Fibroblast of skin of left biceps (primary cell): ENCODE results near the gene LRRC14B.

Source experiments
- DNase-seq, 2 experiments: peaks; one replicate each; pipeline ENCODE4 v3.0.0-alpha.2; 2013; ENCODE audit warnings: low read depth in 2 of 2

LRRC14B gene

DNA sequence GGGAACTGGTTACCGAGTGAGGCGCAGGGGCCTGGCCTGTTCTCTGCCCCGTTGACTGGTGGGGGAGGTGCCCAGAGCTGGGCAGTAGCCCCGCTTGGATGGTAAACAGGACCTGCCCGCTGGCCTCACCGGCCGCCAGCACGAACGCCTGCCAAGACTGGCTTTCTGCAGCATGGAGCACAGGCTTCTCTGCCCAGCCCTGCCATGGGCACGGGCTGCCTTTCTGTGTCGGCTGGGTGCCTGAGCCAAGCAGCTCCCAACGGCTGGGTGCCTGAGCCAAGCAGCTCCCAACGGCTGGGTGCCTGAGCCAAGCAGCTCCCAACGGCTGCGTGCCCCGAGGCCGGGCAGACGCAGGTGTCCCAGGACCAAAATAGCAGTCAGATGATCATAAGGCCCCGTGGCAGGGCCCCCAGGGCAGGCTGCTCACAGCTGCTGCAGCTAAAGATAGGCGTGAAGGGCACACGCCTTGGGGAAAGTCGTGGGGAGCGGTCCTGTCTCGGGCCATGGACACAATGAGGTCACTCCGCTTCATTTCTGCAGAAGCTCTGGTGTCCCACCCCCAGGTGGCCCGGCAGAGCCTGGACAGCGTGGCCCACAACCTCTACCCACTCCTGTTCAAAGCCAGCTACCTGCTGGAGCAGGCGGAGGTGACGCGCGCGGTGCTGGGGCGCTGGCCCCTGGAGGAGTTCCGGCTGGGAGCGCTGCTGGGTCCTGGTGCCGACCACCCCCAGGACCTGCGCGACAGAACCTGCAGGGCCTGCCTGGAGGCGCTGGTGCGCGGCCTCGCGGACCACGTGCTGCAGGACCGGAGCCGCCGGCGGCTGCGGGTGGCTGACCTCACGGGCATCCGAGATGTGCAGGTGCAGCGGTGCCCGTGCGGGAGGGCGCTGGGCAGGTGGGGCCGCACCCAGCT is at the start of gene LRRC14B:
Gene LRRC14B, plus strand, starts transcription at position 460 of the 913 bp plus-strand sequence. Its CDS starts 44 bp downstream, at position 504.
- no peak for DNase-seq

DNA sequence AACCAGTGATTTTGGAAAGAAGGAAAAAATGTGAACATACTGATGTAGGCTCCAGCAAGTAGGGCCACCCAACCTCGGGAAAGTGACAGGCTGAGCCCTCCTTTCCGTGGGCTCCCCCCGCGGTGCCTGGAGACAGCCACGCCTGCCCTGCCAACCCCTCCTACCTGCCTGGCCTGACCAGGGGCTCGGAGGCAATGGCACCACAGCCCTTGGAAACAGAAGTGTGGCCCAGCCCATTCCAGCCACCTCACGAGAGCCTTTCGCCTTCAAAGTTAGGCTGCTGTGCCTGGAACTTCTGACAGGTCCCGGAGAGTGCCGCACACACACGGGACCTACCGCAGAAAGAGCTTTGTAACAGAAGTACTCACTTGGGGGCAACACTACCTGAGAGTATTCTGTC is 49.5 kb upstream of the LRRC14B start:
- no peak for DNase-seq

- no peak for DNase-seq
These were observed 49.0 kb upstream of the LRRC14B start for GRCh38 chr5:142246-142810.

DNA sequence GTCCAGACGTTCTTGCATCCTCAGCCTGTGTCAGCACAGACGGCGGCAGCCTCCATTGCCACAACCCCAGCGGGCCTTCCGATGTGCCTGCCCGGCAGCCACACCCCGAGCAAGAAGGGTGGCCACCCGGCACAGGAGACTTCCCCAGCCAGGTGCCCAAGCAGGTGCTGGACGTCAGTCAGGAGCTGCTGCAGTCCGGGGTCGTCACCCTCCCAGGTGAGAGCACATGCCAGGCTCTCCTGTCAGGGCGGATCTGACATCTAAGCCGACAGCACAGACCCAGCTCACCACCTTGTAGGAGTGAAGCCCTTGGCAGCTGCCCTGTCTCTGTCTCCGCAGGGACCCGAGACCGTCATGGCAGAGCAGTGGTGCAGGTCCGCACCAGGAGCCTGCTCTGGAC is 48.3 kb upstream of the LRRC14B start:
- DNase-seq = no peak

GRCh38 chr5:144941-145340 is 46.4 kb upstream of the LRRC14B start:
- no peak for DNase-seq

GRCh38 chr5:145585-146323 is 45.5 kb upstream of the LRRC14B start:
- no peak for DNase-seq

DNA sequence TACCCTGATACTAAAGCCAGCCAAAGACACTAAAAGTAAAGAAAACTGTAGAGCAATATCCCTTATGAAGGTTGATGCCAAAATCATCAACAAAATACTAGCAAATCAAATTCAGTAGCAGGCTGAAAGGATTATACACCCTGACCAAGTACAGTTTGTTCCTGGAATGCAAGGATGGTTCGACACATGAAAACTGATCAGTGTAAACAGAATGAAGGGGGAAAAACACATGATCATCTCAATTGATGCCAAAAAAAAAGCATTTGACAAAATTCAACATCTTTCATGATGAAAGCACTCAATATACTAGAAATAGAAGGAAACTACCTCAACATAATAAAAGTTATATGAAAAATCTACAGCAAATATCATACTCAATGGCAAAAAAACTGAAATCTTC is 43.5 kb upstream of the LRRC14B start:
- DNase-seq = no peak

- peak in 1 of 2 experiments; percentile 17 for DNase-seq
These were observed 41.4 kb upstream of the LRRC14B start for GRCh38 chr5:149745-150485.

GRCh38 chr5:150746-151145 is 40.5 kb upstream of the LRRC14B start:
- no peak for DNase-seq

DNA sequence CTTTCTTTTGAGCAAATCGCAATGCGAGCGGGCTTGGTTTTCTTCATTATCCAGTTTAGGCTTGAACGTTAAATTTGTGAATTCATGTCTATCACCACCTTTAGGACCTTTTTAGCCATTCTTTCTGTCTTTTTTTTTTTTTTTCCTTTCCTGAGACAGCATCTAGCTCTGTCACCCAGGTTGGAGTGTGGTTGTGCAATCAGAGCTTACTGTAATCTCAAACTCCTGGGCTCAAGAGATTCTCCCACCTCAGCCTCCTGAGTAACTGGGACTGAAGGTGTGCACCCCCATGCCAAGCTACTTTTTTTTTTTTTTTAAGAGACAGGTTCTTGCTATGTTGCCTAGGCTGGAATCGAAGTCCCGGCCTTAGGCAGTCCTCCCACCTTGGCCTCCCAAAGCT is 39.2 kb upstream of the LRRC14B start:
- no peak for DNase-seq

DNA sequence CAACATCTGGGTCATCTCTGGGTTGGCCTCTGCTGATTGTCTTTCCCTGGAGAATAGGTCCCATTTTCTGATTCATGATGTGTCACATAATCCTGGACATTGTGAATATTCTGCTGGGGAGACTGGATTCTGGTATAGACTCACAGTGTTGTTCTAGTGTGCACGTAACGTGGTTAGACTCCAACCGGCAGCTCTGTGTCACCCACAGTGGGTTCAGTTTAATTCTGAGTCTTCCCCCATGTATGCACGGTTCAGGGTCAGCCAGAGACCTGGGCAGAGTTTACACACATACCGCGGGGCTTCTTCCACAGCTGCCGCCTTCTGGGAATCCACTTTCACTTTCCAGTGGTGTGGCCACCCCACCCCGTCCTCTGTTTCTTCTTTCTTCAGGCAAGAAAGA is 38.0 kb upstream of the LRRC14B start:
- no peak for DNase-seq

- no peak for DNase-seq
These were observed 37.1 kb upstream of the LRRC14B start for GRCh38 chr5:154236-154635.

DNA sequence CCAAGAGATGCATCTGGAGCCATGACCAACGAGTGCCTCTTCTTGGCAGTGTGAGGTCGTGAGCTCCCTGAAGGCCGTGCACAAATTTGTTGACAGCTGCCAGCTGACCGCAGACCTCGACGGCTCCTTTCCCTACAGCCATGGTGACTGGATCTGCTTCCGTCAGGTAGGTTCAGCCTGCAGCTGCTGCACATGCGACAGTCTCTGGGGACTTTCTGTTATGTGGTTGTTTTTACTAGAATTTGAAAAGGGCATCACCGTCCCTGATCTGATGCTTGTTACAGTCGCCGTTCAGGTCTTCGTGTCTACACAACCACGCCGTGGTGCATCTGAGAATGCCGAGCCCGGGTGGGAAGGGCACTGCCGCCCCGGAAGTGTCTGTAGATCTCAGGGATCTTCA is 36.5 kb upstream of the LRRC14B start:
- DNase-seq = no peak

- no peak for DNase-seq
These were observed 35.5 kb upstream of the LRRC14B start for GRCh38 chr5:155651-156410.

GRCh38 chr5:156411-157072 is 34.8 kb upstream of the LRRC14B start:
- DNase-seq = no peak

- DNase-seq = no peak
These were observed 34.1 kb upstream of the LRRC14B start for GRCh38 chr5:157126-157715.

DNA sequence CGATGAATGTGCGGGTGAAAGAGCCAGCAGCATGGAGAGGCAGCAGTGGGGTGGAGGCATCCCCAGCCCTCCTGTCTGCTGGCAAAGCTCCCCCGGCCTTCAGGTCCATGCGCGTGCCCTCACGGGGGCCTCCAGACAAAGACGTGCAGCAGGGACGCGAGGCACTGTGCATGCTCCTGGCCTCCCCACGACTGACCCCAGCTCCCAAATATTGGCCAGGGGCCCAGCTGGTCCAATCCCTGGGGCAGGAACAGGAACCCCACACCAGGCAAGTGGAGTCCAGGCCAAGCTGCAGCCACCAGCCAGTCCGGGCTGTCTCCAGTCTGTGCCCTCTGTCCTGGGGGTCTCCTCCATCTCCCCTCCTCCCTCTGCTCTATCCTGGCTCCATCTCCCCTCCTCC is 33.5 kb upstream of the LRRC14B start:
- no peak for DNase-seq

DNA sequence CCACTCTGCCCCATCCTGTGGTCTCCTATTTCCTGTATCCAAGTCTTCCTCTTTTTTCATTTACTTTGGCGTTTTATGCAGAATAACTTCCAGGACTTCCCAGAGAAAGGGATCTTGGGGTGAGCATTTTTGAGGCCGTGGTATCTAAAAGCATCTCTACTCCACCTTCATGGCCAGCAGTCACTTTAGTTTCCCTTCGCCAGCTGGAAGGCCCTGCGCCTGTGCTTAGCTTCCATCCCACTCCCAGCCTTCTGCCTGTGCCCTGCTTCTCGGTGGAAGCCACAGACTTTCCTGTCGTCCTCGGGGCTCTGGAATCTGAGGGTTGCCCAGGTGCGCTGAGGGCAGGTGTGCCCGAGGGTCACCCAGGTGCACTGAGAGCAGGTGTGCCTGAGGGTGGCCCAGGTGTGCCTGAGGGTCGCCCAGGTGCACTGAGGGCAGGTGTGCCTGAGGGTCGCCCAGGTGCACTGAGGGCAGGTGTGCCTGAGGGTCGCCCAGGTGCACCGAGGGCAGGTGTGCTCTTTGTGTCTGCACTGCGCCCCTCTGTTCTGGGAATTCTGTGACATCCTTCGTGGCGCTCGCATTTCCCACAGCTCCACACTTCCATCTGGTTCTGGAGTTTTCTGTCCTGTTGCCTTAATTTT is 32.4 kb upstream of the LRRC14B start:
- DNase-seq = no peak

DNA sequence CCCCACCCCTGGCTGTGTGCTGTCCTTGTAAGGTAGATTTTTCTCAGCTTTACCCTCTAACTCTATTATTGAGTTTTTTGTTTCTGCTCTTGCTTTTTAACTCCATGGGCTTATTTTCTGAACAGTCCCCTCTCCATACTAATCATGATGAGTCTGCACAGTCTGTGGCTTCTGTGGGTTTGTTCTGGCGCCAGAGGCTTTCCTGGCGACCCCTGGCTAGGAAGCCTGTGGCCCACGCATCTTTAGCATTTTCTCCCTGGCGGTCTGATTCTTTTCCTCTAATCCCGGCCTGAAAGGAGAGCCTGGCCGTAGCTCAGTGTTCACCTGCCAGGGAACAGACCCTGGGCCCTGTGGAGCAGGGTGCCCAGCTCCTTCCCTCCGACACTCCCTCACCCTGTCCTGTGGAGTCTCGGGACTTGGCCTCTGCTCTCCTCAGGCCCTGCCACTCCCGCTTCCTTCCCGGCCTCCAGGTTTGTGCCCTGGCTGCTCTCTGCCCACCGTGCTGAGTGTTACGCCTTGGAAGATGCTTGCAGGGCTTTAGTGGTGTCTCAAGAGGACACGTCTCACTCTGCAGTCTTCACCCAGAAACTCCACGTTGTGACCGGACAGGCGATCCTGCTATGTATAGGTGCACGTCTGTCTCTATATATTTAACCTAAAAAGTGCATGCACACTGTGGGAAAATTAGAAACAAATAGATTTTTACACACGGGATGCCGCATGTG is 31.7 kb upstream of the LRRC14B start:
- peak; percentile 58 to 62 for DNase-seq
